ENCODE measurements around the gene MEF2C.
"Not testable (repeated sequence)": the region's sequence is repeated elsewhere in the genome, so short reads cannot be mapped to it uniquely, and the experiment has no call there.

MEF2C gene

GRCh38 chr5:88798933-88799332 is 84.1 kb downstream of the MEF2C start:
- DNase-seq: not testable (repeated sequence)

GRCh38 chr5:88793797-88794196 is 89.2 kb downstream of the MEF2C start:
- DNase-seq: not testable (repeated sequence)

DNA sequence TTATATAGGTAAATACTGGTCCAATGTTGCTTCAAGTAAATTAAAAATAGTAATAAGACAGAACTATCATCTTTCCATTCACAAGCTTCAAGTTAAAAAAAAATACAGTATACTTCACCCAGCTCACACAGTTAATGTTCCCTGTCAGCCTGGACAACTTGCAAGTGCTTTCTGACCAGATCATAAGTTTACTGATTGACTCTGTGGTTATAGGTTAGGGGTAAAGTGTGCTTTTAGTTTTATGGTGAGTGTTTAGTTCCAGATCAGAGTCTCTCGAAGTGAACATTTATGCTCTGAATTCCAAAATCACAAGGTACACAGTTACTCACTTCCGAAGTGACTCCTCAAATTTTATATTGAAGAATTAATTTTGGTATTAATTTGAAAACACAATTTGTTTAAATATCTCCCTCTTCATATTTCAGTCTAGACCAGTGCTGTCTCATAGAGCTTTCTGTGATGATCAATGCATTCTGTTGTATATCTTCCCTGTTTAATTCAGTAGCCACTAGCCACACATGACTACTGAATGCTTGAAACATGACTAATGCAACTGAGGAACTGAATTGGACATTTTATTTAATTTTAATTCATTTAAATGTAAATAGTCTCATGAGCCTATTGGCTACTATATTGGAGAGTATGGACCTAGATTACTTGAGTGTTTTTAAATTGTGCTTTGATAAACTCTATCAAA is 90.7 kb downstream of the MEF2C start:
- DNase-seq: no peak

DNA sequence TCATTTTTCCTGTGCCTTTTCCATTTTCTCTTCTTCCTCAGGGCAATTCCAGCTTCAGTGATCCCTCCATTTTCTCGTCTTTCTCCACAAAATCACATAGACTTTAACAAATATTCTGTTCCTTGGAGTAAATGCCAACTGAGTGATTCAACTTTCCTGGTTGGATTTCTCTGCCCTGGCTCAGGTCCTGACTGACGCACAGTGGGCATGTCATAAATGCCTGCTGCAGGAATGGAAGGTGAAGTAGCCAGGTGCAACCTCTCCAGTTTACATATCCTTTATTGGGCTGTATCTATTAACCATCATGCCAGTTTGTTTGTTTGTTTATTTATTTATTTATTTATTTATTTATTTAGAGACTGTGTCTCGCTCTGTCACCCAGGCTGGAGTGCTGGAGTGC is 95.1 kb downstream of the MEF2C start:
- DNase-seq: no peak

DNA sequence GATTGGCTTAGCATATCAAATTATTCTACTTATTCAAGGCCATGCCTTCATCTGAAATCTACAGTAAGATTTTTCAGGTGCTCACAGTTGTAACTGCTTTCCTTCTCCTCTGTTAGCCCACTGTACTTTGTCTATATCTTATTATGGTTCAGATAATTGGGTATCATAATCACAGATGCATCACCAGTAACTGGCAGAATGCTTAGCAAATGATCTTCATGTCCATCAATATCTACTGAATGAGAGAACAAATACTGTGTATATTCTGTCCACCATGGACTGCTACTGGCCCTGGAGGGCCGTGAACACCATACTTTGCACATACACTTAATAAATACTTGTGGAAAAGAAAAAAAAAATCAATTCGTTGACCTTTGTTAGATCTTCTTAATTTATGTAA is 96.2 kb downstream of the MEF2C start:
- no peak for DNase-seq

DNA sequence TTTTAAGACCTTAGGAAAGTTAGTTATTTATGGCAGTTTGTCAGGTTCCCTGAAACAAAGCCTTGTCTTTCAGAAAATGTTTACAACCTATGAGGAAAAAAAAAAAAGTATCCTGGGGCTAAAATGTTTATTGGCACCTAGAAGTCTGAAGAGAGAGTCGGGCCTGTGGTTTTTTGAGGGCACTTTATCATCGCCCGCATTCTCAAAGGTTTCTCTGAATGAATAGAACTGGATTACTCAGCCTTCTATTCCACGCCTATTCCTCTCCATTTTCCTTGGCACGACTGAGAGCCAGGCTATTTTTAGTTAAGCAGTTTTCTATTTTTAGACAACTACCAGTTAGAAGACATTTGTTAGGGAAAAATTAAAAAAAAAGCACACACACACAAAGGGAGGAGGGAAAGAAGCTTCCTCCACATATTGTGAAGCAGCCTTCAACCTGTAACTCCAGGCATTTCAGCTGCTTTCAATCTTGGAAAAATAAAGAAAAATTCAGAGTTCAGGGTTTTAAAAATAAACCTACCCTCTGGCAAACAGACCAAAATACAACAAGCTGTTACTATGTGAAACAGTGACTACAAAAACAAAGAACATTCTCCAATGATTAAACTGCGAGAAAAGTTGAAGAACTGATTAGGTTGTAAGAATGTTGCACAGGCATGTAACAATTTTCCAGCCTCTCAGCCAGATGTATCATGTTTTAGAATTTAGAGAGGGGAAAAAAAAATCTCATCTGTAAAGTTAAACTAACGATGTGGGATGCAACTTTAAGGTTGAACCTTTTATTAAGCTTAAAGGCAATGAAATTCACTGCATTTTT is 97.0 kb downstream of the MEF2C start:
- DNase-seq: no peak

DNA sequence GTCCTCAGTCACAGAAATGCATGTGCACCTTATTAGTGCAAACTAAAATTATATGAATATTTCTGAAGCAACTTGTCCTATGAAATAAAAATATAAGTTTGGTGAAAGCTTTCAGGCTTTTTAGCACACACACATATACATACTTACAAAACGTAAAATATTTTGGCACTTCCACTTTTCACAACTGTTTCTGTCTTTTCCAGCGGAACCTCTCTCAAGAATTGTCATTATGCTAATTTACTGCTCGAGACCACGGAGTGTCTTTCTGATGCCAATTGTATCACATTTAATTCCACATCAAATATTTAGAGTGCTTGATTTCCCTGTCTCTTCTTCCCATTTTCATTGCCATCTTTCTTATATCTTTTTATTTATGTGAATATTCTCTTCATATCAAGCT is 100.4 kb downstream of the MEF2C start:
- DNase-seq: no peak

GRCh38 chr5:88780736-88781135 is 102.2 kb downstream of the MEF2C start:
- DNase-seq: no peak

DNA sequence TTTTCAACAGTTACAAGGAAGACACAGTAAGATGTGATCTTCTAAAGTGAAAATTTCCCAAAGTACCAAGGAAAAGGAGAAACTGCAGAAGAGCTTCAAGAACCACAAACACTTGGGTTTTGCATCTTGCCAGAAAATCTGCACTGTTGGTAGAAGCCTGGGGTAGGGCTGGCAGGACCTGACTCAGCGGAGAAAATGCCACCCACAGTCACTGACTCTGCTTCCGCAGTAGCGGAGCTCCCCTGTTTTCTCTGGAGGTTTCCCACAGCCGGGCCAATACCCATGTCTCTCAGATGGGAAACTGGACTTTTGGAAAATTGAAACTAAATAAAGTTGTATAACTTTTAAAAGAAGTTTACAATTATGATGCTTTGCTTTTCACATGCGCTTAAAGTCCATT is 104.2 kb downstream of the MEF2C start:
- no peak for DNase-seq

- DNase-seq: no peak
Observed at GRCh38 chr5:88776692-88777091, 106.3 kb downstream of the MEF2C start.

DNA sequence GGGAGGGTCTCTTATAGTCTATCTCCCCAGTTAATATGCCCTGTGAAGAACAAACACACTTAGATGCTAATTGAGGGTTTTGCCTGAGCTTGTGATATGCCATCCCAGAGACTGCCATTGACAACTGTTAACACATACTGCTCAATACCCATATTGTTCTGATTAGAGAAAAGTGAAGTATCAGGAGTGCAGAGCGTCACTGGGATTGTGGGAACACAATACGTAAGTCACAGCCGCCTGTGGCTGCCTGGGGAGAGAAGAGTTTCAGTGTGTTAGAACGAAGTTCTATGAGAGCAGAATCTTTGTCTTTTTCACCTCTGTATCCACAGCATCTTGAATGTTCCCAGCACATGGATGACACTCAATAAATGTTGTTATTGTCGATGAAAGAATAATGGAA is 110.2 kb downstream of the MEF2C start:
- no peak for DNase-seq

- DNase-seq: no peak
Observed at GRCh38 chr5:88772047-88772446, 110.9 kb downstream of the MEF2C start.

GRCh38 chr5:88770276-88771257 is 112.4 kb downstream of the MEF2C start:
- DNase-seq: no peak

DNA sequence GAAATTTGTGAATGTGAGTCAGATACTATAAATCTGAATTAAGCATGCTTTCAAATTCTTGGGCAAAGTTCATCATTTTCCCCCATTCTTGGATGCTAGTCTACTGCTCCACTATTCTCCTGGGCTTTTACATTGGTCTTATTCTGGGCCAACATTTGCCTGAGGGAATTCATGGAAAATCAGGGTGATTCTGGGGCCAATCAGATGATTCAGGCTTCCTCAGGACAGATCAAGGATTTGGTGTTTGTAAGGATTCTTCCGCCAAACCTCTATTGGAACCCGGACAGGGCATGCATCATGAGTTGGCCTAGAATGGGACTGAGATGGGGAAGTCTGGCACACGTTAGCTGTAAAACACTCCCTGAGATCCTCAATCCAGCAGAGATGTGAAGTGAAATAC is 113.8 kb downstream of the MEF2C start:
- DNase-seq: no peak

- no peak for DNase-seq
Observed at GRCh38 chr5:88768411-88768810, 114.6 kb downstream of the MEF2C start.

DNA sequence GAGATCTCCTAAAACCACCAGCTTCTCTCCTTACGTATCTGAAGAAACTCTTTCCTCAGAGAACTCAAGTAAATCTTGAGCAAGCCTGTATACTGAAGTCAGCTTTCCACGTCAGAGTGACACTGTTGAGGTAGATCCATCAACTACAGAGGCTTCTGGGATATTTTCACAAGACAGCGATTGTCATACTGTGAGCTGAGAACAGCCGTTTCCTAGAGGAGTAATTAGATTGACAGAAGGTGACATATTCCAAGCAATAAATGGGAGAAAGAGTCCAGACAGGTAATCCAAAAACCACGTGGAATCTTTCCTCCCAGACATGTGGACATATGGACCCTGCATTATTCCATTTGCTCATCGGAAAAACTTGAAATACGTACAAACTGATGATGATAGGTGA is 117.2 kb downstream of the MEF2C start:
- DNase-seq: no peak

GRCh38 chr5:88765171-88765570 is 117.8 kb downstream of the MEF2C start:
- DNase-seq: no peak

GRCh38 chr5:88761939-88762338 is 121.0 kb downstream of the MEF2C start:
- no peak for DNase-seq

- no peak for DNase-seq
Observed at GRCh38 chr5:88761269-88761850, 121.6 kb downstream of the MEF2C start.

GRCh38 chr5:88760527-88760926 is 122.5 kb downstream of the MEF2C start:
- DNase-seq: no peak

DNA sequence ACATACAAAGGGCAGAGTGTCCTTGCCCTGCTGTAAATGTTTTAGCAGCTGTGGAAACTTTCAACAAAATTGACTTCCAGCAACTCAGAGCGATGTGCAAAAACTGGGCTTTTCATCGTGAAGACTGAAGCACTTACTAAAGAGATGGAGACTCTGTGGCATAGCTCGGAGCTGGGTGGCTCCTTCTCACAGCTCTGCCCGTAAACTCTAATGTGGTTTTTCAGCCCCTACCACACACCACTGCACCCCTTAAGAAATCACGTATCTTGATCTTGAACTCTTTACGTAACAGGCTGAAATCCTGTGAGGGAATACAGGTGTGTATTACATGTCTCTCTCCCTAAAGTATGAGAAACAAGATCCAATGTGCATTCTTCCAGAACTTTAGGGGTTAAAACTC is 124.4 kb downstream of the MEF2C start:
- DNase-seq: no peak

GRCh38 chr5:88758184-88758583 is 124.8 kb downstream of the MEF2C start:
- DNase-seq: no peak

GRCh38 chr5:88756953-88757352 is 126.0 kb downstream of the MEF2C start:
- DNase-seq: no peak
